H1 (cell line): ENCODE results near the gene DNAJC24. TPM values are rescaled to one million over a fixed set of nuclear protein-coding genes. Genes with fewer than 3 reads are reported as not detected.

Experiments
- CEBPB ChIP-seq: IDR thresholded peaks from 2 replicates; pipeline ENCODE4 v1.6.1; 2012; ENCODE audit warnings: low read depth, low read length
- CHD2 ChIP-seq: IDR thresholded peaks from 2 replicates; pipeline ENCODE4 v1.6.1; 2012; ENCODE audit warnings: low read length, improper control_type of control experiment
- CHD7 ChIP-seq: fragments of 300-600 bp; sonication (generic); IDR thresholded peaks from 2 replicates; pipeline ENCODE4 v1.7.1; 2012; ENCODE audit warnings: low read length, moderate library complexity, mild to moderate bottlenecking, inconsistent platforms; ENCODE audit not compliant: insufficient replicate concordance
- CTBP2 ChIP-seq: IDR thresholded peaks from 2 replicates; pipeline ENCODE4 v1.7.0; 2011; ENCODE audit warnings: borderline replicate concordance, mild to moderate bottlenecking, moderate library complexity, mixed read lengths, low read length; ENCODE audit not compliant: insufficient read depth, insufficient read length
- FOSL1 ChIP-seq: IDR thresholded peaks from 2 replicates; pipeline ENCODE4 v1.6.1; 2011; ENCODE audit warnings: mild to moderate bottlenecking, low read depth, low read length, moderate library complexity; ENCODE audit not compliant: insufficient read depth
- HDAC2 ChIP-seq, 2 experiments: fragments of 300-600 bp in 1 of 2; sonication (generic) in 1 of 2; IDR thresholded peaks; 2 replicates each; pipeline ENCODE4 v1.6.1; 2011 to 2012; ENCODE audit warnings: low read depth in 2 of 2, low read length in 2 of 2, mild to moderate bottlenecking in 2 of 2, moderate library complexity in 2 of 2, borderline replicate concordance in 1 of 2, inconsistent platforms in 1 of 2
- SP1 ChIP-seq: IDR thresholded peaks from 2 replicates; pipeline ENCODE4 v1.6.1; 2011; ENCODE audit warnings: low read depth, low read length
- TCF12 ChIP-seq: IDR thresholded peaks from 2 replicates; pipeline ENCODE4 v1.6.1; 2011; ENCODE audit warnings: low read depth, mild to moderate bottlenecking, low read length
- YY1 ChIP-seq: IDR thresholded peaks from 2 replicates; pipeline ENCODE4 v1.6.1; 2011; ENCODE audit warnings: low read depth, mild to moderate bottlenecking, low read length
- polyA plus RNA-seq, 7 experiments: library from polyadenylated mRNA; depleted of rRNA in 3 of 7; stranded (reverse) in 5 of 7; unstranded in 2 of 7; fragments of >200 nt in 5 of 7; fragments of 200-250 nt in 2 of 7; gene quantifications; 1 replicate in 5 of 7; 2 replicates in 1 of 7; 4 replicates in 1 of 7; pipeline versions ENCODE4 v1.2.1 to v1.2.3, GENCODE V29; 2011 to 2013; ENCODE audit warnings: missing spikeins in 2 of 7, mixed read lengths in 2 of 7
- total RNA-seq: library from RNA; stranded (reverse); fragmentation: NEBNext Ultra II Directional; extraction: Animal tissue kit (Norgen Biotek cat#: 25700); gene quantifications from 2 replicates; pipeline ENCODE4 v1.2.1, GENCODE V29; 2021

DNAJC24 gene
- total and polyA plus RNA-seq, 2 of the 8 experiments (the other 6 are each of a cell fraction or from before 2014, with no cell fraction given): 7.2 to 21.1 TPM

- TF ChIP-seq CHD7 (no peak), CTBP2 (no peak), SP1 (no peak), TCF12 (no peak), CHD2 (no peak), CEBPB (no peak), FOSL1 (no peak), HDAC2 (IDR thresholded peaks at IDR 0.05; ENCODE audit: borderline replicate concordance in 1 of 2, low read depth in 2 of 2, low read length in 2 of 2) (no peak), YY1 (no peak)
Measured at GRCh38 chr11:31455177-31455576, 85.5 kb downstream of the DNAJC24 start (continued).
